GM10266 (cell line): Measurements from ENCODE around the gene NPAS3.

Experiments
- DNase-seq: peaks from one replicate; pipeline ENCODE4 v3.0.0; 2012; ENCODE audit errors: extremely low spot score
- TF ChIP-seq, protein P1 (sequence below): IDR thresholded peaks from 2 replicates; pipeline ENCODE4 v1.5.1; 2012; ENCODE audit warnings: mild to moderate bottlenecking, low read depth; ENCODE audit not compliant: control insufficient read depth, insufficient read depth; ENCODE audit errors: missing control alignments

NPAS3 gene

DNA sequence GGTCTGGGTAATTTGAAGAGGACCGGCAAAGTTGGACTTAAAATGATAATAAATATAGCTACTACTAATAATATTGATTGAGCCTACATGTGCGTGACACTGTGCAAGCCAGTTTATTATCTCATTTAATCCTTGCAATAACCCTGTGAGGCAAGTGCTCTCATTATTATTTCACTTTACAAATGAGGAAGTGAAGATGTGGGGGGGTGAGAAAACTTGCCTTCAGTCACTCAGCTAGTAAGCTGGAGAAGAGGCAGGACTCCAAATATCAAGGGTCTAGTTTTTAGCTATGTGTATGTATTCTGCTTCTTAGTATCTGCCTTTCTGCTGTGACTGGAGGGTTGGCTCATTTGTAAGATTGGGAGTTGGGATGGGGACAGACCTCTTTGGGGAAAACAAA lies 39.2 kb downstream of the NPAS3 start:
- TF ChIP-seq, protein P1, sequence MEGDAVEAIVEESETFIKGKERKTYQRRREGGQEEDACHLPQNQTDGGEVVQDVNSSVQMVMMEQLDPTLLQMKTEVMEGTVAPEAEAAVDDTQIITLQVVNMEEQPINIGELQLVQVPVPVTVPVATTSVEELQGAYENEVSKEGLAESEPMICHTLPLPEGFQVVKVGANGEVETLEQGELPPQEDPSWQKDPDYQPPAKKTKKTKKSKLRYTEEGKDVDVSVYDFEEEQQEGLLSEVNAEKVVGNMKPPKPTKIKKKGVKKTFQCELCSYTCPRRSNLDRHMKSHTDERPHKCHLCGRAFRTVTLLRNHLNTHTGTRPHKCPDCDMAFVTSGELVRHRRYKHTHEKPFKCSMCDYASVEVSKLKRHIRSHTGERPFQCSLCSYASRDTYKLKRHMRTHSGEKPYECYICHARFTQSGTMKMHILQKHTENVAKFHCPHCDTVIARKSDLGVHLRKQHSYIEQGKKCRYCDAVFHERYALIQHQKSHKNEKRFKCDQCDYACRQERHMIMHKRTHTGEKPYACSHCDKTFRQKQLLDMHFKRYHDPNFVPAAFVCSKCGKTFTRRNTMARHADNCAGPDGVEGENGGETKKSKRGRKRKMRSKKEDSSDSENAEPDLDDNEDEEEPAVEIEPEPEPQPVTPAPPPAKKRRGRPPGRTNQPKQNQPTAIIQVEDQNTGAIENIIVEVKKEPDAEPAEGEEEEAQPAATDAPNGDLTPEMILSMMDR, result no peak
- DNase-seq, result no peak

DNA sequence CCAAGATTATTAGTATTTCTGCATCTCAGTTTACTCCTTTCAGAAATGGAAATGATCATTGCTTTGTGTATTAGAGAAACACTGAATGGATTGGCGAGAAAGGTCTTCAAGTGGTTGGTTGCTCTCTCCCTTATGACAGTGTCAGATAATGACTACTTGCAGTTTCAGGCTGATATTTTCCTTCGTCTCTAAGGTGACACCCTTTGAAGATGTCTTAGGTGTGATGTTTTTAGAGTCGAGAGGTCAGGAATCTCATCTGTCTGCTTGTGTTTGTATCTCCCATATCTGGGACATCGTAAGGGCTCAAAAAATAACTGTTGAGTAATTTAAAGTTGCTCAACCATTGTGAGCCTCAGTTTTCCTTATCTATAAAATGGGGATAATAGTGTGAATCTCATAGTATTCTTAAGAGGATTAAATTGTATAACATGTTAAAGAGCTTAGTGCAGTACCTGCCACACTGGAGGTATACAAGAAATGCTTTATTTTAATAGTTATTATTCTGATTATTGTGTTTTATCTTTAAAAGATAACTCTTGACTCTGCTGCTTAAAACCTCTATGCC lies 40.1 kb downstream of the NPAS3 start:
- DNase-seq, result no peak
- TF ChIP-seq, protein P1, result no peak

DNA sequence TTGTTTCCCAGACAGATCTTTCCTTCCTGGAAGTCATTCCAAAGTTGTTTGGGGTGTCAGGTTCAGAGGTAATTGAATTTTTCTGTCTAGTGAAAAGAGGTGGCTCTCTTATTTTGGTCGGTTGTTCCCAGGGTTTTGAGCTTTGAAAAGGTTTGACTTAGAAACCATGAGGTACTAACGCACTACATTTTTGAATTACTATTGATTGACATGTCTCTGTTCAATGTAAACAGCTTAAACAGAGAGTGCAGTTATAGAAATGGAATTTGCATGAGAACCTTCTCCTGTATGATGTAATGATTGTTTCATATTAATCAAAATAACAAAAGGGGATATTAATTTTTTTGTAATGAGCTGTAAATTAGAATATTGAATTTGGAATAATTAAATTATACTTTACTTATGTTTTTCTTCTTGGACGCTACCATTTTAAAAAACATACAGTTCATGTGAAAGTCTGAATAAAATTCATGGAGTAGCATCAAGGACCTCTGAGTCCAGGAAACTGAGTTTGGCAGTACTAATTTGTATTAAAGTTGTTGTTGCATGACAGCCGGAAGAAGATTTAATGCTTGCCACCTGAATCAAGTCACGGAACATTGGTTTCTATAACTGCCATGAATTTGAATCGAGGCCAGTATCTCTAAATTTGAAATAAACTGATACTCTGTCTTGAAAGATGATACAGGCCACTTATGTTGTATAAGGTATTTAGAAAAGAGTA lies 41.7 kb downstream of the NPAS3 start:
- TF ChIP-seq, protein P1, result no peak
- no peak for DNase-seq

DNA sequence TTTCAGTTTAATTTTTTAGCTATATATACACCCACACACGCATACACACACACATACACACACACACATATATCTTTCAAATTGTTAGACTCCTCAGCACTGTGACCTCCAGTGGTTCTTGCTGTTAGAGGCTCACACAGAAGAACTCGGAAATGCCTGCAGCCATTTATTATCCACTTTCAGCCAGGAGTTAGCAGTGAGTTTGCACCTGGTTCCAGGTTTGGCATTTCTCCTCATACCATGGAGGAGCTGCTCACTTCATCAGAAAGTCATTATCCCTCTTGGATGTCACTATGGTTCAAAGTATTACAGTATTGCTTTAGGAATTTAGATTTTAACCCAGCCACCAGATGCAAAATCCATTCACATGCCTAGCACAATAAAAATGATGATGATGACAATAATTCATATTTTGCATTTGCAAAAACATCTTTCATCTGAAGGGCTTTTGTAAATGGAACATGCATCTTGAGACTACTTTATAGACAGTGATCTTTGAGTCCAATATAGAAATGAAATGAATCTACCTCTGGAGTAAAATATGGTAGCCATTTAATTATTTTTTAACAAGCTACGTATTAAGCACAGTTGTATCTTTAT lies 42.3 kb downstream of the NPAS3 start:
- no peak for DNase-seq
- TF ChIP-seq, protein P1, result no peak

DNA sequence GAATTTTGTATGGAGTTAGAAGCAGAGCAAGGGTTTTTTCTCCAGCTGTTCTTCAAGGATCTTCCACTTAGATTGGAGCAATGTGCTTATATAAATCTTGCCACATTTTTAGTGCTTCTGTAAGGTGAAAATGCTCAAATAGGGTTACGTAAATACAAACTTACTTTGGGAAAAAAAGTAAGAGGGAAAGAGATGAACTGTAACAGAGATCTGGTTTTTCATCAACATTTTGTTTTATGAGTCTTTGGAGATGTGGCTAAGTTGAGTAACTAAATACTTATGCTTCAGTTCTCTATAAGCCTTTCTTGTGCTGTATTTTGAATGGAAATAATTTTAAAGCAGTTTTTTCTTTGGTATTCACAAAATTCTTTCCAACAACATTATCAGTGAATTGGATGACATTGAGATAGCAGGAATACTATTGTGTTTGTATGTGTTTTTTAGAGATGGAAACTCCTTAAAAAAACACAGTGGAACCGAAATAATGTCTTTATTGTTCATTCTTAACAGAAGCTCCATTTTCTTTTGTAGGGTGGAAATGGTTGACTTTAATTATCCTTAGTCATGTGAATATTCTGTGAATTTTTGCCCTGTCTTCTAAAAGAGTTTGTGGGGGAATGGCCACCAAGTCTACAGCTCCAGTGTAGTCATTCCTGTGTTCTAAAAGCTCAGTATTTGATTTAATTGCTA lies 45.7 kb downstream of the NPAS3 start:
- TF ChIP-seq, protein P1, result no peak
- DNase-seq, result no peak

DNA sequence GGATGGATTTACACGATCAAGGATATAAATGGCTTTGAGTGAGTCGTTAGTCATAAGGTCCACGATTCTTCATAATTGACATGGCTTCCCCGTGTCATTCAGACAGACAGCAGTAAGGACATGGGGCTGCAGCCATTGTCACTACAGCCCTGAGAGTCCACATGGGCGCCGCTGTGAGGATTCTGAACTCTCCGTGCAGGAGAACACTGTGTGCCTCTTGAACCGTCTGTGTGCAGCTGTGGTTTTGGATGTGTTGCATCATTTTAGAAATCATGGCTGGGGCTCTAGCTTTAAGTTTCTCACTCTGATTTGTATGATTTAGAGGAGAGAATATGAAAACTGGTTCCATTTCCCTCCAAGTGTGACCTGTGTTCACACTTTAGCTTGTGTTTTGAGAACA lies 47.2 kb downstream of the NPAS3 start:
- DNase-seq, result no peak
- TF ChIP-seq, protein P1, result no peak
